SKM-1 treated with dmso at 0.1 percent for 144 hours (cell line): ENCODE data around the gene NHSL2.
"Not testable (repeated sequence)": the region's sequence is repeated elsewhere in the genome, so short reads cannot be mapped to it uniquely, and the experiment has no call there.

Source experiments
- DNase-seq: peaks from one replicate; lab custom pipeline; 2025; ENCODE audit not compliant: unreplicated experiment; lab: John Stamatoyannopoulos, UW

Gene NHSL2

DNA sequence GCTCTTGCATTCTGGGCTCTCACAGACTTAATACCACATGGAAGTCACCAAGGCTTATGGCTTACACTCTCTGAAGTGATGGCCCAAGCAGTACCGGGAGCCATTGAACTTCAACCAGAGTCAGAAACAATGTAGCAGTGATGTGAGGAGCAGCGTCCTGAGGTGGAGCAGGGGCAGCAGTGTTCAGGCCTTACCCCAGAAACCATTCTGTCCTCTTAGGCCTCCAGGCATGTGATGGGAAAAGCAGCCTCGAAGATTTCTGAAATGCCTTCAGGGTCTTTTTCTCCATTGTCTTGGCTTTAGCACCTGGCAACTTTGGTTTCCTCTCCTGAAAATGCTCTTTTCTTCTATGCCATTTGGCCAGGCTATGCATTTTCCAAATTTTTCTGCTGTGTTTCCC, 248.1 kb downstream of the NHSL2 start:
- DNase-seq, result no peak

- no peak for DNase-seq
Measured at GRCh38 chrX:72159769-72160168, 249.1 kb downstream of the NHSL2 start.

GRCh38 chrX:72165551-72165950, 254.9 kb downstream of the NHSL2 start:
- no peak for DNase-seq

DNA sequence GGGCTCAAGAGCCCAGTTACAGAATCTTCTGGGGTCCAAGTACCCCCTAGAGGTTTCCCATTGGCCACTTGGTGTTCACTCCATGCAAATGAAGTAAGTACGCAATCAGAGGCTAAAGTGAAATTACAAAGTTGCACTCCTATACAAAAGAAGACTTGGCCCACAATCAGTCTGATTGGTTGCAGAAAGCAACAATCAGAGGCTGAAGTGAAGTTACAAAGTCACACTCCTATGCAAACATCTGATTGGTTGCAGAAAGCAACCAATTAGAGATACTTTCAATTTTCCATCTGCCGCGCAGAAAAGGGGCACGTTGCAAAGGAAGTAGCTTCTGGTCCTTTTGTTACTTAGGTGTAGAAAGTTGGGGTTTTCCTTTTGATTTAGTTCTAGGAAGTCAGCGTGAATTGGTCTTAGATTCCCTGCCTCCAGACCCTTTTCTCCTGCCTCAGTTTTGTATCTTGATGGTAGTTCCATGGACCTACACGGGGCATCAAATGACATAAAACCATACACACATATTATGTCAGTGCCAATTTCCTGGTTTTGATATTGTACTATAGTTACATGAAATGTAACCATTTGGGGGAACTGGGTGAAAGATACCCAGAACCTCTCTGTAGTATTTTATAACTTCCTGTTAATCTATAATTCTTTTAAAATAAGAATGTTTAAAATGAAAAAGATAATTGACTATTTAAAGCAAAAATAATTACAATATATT, 258.5 kb downstream of the NHSL2 start:
- no peak for DNase-seq

DNA sequence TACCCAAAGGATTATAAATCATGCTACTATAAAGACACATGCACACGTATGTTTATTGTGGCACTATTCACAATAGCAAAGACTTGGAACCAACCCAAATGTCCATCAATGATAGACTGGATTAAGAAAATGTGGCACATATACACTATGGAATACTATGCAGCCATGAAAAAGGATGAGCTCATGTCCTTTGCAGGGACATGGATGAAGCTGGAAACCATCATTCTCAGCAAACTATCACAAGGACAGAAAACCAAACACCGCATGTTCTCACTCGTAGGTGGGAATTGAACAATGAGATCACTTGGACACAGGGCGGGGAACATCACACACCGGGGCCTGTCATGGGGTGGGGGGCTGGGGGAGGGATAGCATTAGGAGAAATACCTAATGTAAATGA, 265.6 kb downstream of the NHSL2 start:
- DNase-seq, result not testable (repeated sequence)

DNA sequence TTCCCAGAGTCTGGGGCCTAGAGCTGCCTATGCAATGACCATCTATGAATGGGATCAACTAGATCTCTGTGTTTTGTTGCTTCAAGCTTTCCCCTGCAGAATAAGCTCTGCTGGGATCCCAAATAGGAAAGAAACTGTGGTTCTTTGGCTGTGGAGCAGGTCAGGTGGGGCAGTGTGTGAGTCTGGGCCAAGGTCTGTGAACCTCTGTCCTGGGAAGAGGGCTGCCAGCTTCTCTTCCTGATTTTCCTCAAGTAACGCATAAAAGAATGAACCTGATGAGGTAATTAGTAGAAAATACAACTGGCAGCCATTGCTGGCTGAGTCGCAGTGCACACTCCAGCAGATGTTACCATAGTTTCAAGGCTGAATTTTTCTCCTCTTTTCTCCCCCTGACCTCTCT, 266.3 kb downstream of the NHSL2 start:
- no peak for DNase-seq

DNA sequence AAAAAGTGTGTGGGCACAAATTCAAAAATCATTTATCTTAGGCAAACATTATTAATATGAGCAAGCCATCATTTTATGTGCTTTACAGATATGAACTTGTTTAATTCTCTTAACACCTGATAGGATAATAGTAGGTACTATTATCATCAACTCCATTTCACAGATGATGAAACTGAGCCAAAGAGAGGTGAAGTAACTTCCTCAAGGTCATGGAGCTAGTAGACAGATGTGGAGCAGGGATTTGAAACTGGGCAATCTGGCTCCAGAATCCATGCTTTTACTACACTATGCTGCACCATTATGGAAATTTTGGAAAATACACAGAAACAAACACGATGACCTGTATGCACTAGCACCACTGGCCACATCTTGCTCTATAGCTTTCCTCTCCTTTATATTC, 269.9 kb downstream of the NHSL2 start:
- no peak for DNase-seq

- peak; percentile 83 for DNase-seq
Measured at GRCh38 chrX:72181178-72182125, 270.8 kb downstream of the NHSL2 start, which contains the start of gene PIN4. Gene PIN4, plus strand, starts transcription at chrX:72181757. Its CDS starts 29 bp downstream, at chrX:72181786.

DNA sequence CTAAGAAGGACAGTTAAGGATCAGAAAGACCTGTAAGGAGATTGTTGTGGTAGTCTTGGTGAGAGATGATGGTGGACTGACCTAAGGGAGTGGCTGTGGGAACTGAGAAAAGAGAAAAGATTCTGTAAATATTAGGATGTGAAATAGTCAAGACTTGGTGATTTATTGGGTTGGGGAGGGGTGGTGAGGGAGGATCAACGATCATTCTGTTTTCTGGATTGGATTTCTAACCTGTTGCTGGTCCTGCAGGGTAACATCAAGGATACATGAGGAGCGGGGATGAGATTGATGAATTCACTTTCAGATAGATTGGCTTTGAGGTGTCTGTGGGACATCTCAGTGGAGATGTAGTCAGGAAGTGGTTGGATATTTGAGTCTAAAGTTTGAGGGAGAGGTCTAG, 272.3 kb downstream of the NHSL2 start:
- DNase-seq, result no peak

DNA sequence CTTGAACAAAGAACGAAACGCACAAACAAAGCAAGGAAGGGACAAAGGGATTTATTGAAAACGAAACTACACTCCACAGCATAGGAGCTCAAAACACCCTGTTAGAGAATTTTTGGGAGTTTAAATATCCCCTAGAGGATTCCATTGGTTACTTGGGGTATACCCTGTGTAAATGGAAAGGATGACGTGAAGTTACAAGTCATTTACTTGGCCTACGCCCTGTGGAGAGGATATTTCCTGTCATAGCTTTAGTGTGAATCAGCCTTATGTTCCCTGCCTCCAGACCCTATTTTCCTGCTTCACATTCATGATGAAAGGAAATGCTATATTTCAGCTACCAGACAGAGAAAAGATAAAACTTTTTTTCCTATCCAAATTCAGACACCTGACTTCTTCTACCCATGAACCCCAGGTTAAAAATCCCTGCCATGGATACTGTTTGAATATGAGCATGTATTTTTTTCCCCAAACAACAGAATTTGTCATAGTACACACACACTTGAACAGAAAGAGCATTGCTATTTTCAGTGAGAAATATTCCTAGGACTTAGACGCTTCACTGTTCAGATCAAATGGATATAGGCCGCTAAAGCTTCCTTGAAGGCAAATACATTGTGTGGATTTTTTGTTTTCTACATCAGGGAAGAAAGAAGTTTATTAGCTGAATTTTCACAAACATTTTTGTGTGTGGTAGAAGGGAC, 291.3 kb downstream of the NHSL2 start:
- no peak for DNase-seq
